Neural cell (in vitro differentiated cells): ENCODE data around the gene NFKBIA. TPM values are rescaled to one million over a fixed set of nuclear protein-coding genes. Genes with fewer than 3 reads are reported as not detected.

Experiments
- H2AFZ ChIP-seq: fragments of 200-600, 300-800 bp; sonication (generic), shearing (Covaris generic); 2 replicates; pipeline ENCODE4 v1.6.0; 2014; ENCODE audit warnings: low read depth, mild to moderate bottlenecking, antibody characterized with exemption, low read length, moderate library complexity
- H3F3A ChIP-seq: fragments of 200-600 bp; shearing (Covaris generic); 2 replicates; pipeline ENCODE4 v1.6.1; 2016; ENCODE audit warnings: mild to moderate bottlenecking, moderate library complexity, mixed read lengths, antibody characterized with exemption, low read length; ENCODE audit not compliant: insufficient read depth, poor library complexity, severe bottlenecking
- H3K27ac ChIP-seq: fragments of 200-600, 300-800 bp; sonication (generic), shearing (Covaris generic); 2 replicates; pipeline ENCODE4 v1.5.1; 2014; ENCODE audit warnings: mild to moderate bottlenecking, low read length, moderate library complexity
- H3K27me3 ChIP-seq: fragments of 300-800, 200-600 bp; sonication (generic), shearing (Covaris generic); 2 replicates; pipeline ENCODE4 v1.6.0; 2014; ENCODE audit warnings: mild to moderate bottlenecking, low read depth, low read length, moderate library complexity; ENCODE audit not compliant: insufficient read depth
- H3K36me3 ChIP-seq: fragments of 300-800, 200-600 bp; sonication (generic), shearing (Covaris generic); 2 replicates; pipeline ENCODE4 v1.5.1; 2014; ENCODE audit warnings: mild to moderate bottlenecking, antibody characterized with exemption, low read length, moderate library complexity; ENCODE audit not compliant: insufficient read depth
- H3K4me2 ChIP-seq: fragments of 300-800, 200-600 bp; sonication (generic), shearing (Covaris generic); 2 replicates; pipeline ENCODE4 v1.6.0; 2014; ENCODE audit warnings: mild to moderate bottlenecking, low read length
- H3K4me3 ChIP-seq: fragments of 300-800, 200-600 bp; sonication (generic), shearing (Covaris generic); 2 replicates; pipeline ENCODE4 v1.5.1; 2014; ENCODE audit warnings: mild to moderate bottlenecking, low read length, moderate library complexity
- H3K79me2 ChIP-seq: fragments of 200-600 bp; shearing (Covaris generic); replicated peaks from 2 replicates; pipeline ENCODE4 v1.6.0; 2014; ENCODE audit warnings: mild to moderate bottlenecking, low read length, moderate library complexity; ENCODE audit not compliant: insufficient read depth
- H3K9ac ChIP-seq: fragments of 300-800, 200-600 bp; sonication (generic), shearing (Covaris generic); 2 replicates; pipeline ENCODE4 v1.6.1; 2016; ENCODE audit warnings: mild to moderate bottlenecking, low read length, mixed read lengths
- H3K9me2 ChIP-seq: fragments of 200-600 bp; shearing (Covaris generic); 2 replicates; pipeline ENCODE4 v1.6.1; 2016; ENCODE audit warnings: mild to moderate bottlenecking, low read length, mixed read lengths; ENCODE audit not compliant: insufficient read depth
- H3K9me3 ChIP-seq: fragments of 200-600, 300-800 bp; sonication (generic), shearing (Covaris generic); 2 replicates; pipeline ENCODE4 v1.6.1; 2016; ENCODE audit warnings: mild to moderate bottlenecking, mixed run types, low read length, moderate library complexity, mixed read lengths
- H4K20me1 ChIP-seq: fragments of 200-600 bp; shearing (Covaris generic); 2 replicates; pipeline ENCODE4 v1.6.1; 2016; ENCODE audit warnings: mild to moderate bottlenecking, mixed run types; ENCODE audit not compliant: insufficient read depth
- CTCF ChIP-seq: fragments of 450-650 bp; IDR thresholded peaks from 2 replicates; pipeline ENCODE4 v1.5.1; 2014; ENCODE audit warnings: antibody characterized with exemption, mild to moderate bottlenecking, moderate library complexity; ENCODE audit not compliant: poor library complexity, severe bottlenecking
- EP300 ChIP-seq: fragments of 450-650 bp; conservative IDR thresholded peaks from 2 replicates; pipeline ENCODE4 v1.6.1; 2014; ENCODE audit warnings: antibody characterized with exemption, mild to moderate bottlenecking, moderate library complexity; ENCODE audit not compliant: poor library complexity, severe bottlenecking
- EZH2 ChIP-seq: fragments of 200-600, 300-800 bp; shearing (Covaris generic), sonication (generic); IDR thresholded peaks from 2 replicates; pipeline ENCODE4 v1.6.1; 2014; ENCODE audit warnings: antibody characterized with exemption, low read length, borderline replicate concordance, mild to moderate bottlenecking; ENCODE audit not compliant: insufficient read depth, poor library complexity, severe bottlenecking
- MXI1 ChIP-seq: fragments of 450-650 bp; conservative IDR thresholded peaks from 2 replicates; pipeline ENCODE4 v1.6.1; 2014; ENCODE audit warnings: antibody characterized with exemption, mild to moderate bottlenecking; ENCODE audit not compliant: poor library complexity, severe bottlenecking
- POLR2AphosphoS5 ChIP-seq: IDR thresholded peaks from 2 replicates; pipeline ENCODE4 v1.6.1; 2012
- RAD21 ChIP-seq: fragments of 450-650 bp; conservative IDR thresholded peaks from 2 replicates; pipeline ENCODE4 v1.6.1; 2014; ENCODE audit warnings: antibody characterized with exemption, mild to moderate bottlenecking, moderate library complexity
- REST ChIP-seq: IDR thresholded peaks from 2 replicates; pipeline ENCODE4 v1.6.1; 2012; ENCODE audit warnings: borderline replicate concordance
- SMC3 ChIP-seq: fragments of 450-650 bp; conservative IDR thresholded peaks from 2 replicates; pipeline ENCODE4 v1.6.1; 2014; ENCODE audit warnings: antibody characterized with exemption, mild to moderate bottlenecking, moderate library complexity; ENCODE audit not compliant: poor library complexity
- TAF1 ChIP-seq: IDR thresholded peaks from 2 replicates; pipeline ENCODE4 v1.6.1; 2012; ENCODE audit warnings: low read depth
- polyA plus RNA-seq: library from polyadenylated mRNA; depleted of rRNA; stranded (reverse); fragments of >200 nt; gene quantifications from 2 replicates; pipeline ENCODE4 v1.2.3, GENCODE V29; 2014

NFKBIA gene
- polyA plus RNA-seq, 1 donor from 2014 or later: 48.8 TPM

- Histone ChIP-seq H2AFZ (no peak overlapping the region), H3K4me3 (no peak overlapping the region)
- TF ChIP-seq REST (no peak), EZH2 (no peak), EP300 (no peak), RAD21 (no peak), MXI1 (no peak)
Measured at GRCh38 chr14:35430459-35431199, 26.1 kb upstream of the NFKBIA start.

GRCh38 chr14:35429951-35430350 is 25.4 kb upstream of the NFKBIA start:
- H3K79me2 ChIP-seq: no peaks in the 10 kb centered on the region
- H3K36me3 ChIP-seq: no peaks in the 10 kb centered on the region
- H3K9ac ChIP-seq: no peak overlapping the region
- H3F3A ChIP-seq: no peaks in the 10 kb centered on the region
- H3K4me3 ChIP-seq: no peak overlapping the region
- no peaks in the 10 kb centered on the region for H4K20me1 ChIP-seq
- no peaks in the 10 kb centered on the region for H3K9me2 ChIP-seq
- no peak for TF ChIP-seq EZH2
- no peak for TF ChIP-seq CTCF
- no peak for TF ChIP-seq EP300
- H3K4me2 ChIP-seq: no peak overlapping the region
- no peaks in the 10 kb centered on the region for H3K27me3 ChIP-seq
- H3K27ac ChIP-seq: no peak overlapping the region
- H3K9me3 ChIP-seq: no peaks in the 10 kb centered on the region
- H2AFZ ChIP-seq: no peak overlapping the region

More at GRCh38 chr14:35430459-35431199, 26.1 kb upstream of the NFKBIA start:
- Histone ChIP-seq H3K9ac (no peak overlapping the region), H3K9me2 (no peaks in the 10 kb centered on the region), H3K36me3 (no peaks in the 10 kb centered on the region), H3K79me2 (no peaks in the 10 kb centered on the region), H3K4me2 (no peak overlapping the region), H3K9me3 (no peaks in the 10 kb centered on the region), H4K20me1 (no peaks in the 10 kb centered on the region), H3K27ac (no peak overlapping the region), H3F3A (no peaks in the 10 kb centered on the region), H3K27me3 (no peaks in the 10 kb centered on the region)

- Histone ChIP-seq H4K20me1 (no peaks in the 10 kb centered on the region), H3K9me3 (peaks cover 3% of the 10 kb centered on the region), H3F3A (no peaks in the 10 kb centered on the region), H3K9ac (no peak overlapping the region), H3K27me3 (no peaks in the 10 kb centered on the region), H3K4me2 (no peak overlapping the region), H3K79me2 (no peaks in the 10 kb centered on the region), H3K4me3 (no peak overlapping the region), H2AFZ (no peak overlapping the region), H3K36me3 (no peaks in the 10 kb centered on the region), H3K27ac (no peak overlapping the region), H3K9me2 (no peaks in the 10 kb centered on the region)
- no peak for TF ChIP-seq POLR2AphosphoS5
- no peak for TF ChIP-seq CTCF
- no peak for TF ChIP-seq TAF1
- no peak for TF ChIP-seq RAD21
- TF ChIP-seq EZH2: no peak
- TF ChIP-seq REST: no peak
- TF ChIP-seq EP300: no peak
- TF ChIP-seq SMC3: no peak
- no peak for TF ChIP-seq MXI1
Measured at GRCh38 chr14:35425850-35426249, 21.3 kb upstream of the NFKBIA start.
